Activated CD4-positive, alpha-beta T cell treated with anti-CD3 and anti-CD28 coated beads for 36 hours (primary cell): ENCODE measurements around the gene XRN2. TPM values are rescaled to one million over a fixed set of nuclear protein-coding genes. Genes with fewer than 3 reads are reported as not detected.

ENCODE experiments used
- ATAC-seq: fragments of 200-7000 bp; cut with Tn5 transposase; one replicate; pipeline ENCODE4 v1.10.0; 2021; ENCODE audit warnings: mild to moderate bottlenecking, moderate library complexity
- CTCF ChIA-PET: fragments of 350-600 bp; sonication (Branson Sonifier 250); formaldehyde crosslinking; loops from one replicate; lab custom pipeline; 2021; ENCODE audit warnings: antibody characterized with exemption; lab: Charles Lee
- POLR2A ChIA-PET: fragments of 350-600 bp; sonication (Branson Sonifier 250); formaldehyde crosslinking; loops from one replicate; lab custom pipeline; 2021; ENCODE audit warnings: antibody characterized with exemption, inconsistent platforms; lab: Charles Lee
- DNase-seq: peaks from one replicate; pipeline ENCODE4 v3.0.0-alpha.2; 2020
- H3K27ac Mint-ChIP-seq: one replicate; pipeline ENCODE4 v1.8.0; 2021; ENCODE audit warnings: mixed read lengths
- H3K27me3 Mint-ChIP-seq: one replicate; pipeline ENCODE4 v1.8.0; 2021; ENCODE audit warnings: mixed read lengths
- H3K36me3 Mint-ChIP-seq: one replicate; pipeline ENCODE4 v1.8.0; 2021; ENCODE audit warnings: low read depth, mixed read lengths
- H3K4me1 Mint-ChIP-seq: one replicate; pipeline ENCODE4 v1.8.0; 2021; ENCODE audit warnings: mixed read lengths
- H3K4me3 Mint-ChIP-seq: one replicate; pipeline ENCODE4 v1.8.0; 2021; ENCODE audit warnings: mild to moderate bottlenecking, moderate library complexity, mixed read lengths
- H3K9me3 Mint-ChIP-seq: one replicate; pipeline ENCODE4 v1.8.0; 2021; ENCODE audit warnings: low read depth, mixed read lengths
- intact Hi-C, 2 experiments: fragments of 100-400 bp; cut with DNase I in 1 of 2; cut with micrococcal nuclease in 1 of 2; formaldehyde crosslinking; loops; one replicate each; pipeline versions ENCODE4 v1.14.2 to v1.15.1; 2022 to 2024; cut with DNase I, micrococcal nuclease
- total RNA-seq, 2 experiments: library from RNA; stranded (reverse); gene quantifications; one replicate each; pipeline ENCODE4 v1.2.3, GENCODE V29; 2021

The XRN2 gene
- total RNA-seq, 2 experiments from 2014 or later, result 87.1 to 88.4 TPM

DNA sequence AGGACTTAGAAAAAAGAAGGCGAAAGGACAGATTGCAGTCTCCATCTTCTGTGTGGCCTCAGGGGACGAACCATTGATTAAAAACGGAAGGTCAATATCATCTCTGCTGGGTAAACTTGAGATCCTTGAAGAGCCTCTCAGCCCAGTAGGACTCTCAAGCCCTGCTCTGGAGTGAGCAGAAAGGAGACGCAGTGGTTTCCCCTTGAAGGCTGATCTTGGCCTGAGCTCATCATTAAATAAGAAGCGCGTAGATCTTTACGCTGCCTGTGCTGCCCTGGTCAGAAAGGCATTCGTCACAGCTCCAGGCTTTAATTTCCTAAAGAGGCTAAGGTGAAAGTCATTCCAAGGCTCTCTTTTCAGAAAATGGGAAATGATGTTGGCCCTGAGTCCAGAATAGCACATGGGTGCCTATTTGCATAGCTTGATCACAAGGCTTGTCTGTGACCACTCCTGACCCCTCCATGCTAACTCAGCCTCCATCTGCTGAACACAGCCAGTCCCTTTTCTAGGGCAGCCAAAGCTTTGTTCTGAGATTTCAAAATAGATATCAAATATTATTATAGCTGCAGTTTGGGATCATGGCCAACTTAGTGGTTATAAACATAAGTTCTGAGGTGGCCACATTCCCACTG, 29.3 kb upstream of the XRN2 start:
- no peak overlapping the region for H3K4me3 Mint-ChIP-seq
- no peaks in the 10 kb centered on the region for H3K36me3 Mint-ChIP-seq
- intact Hi-C loops, result no loop called here
- H3K27ac Mint-ChIP-seq, result no peak overlapping the region
- H3K27me3 Mint-ChIP-seq, result peaks cover 15% of the 10 kb centered on the region
- POLR2A ChIA-PET, result no interaction called here
- no peak for ATAC-seq
- H3K4me1 Mint-ChIP-seq, result no peaks in the 10 kb centered on the region
- CTCF ChIA-PET, result interaction anchor here (0.5 kb wide), 1 partner anchor 792 kb away, joined by 5 read pairs; no protein-coding TSS in a partner anchor
- no peaks in the 10 kb centered on the region for H3K9me3 Mint-ChIP-seq
- no peak for DNase-seq

DNA sequence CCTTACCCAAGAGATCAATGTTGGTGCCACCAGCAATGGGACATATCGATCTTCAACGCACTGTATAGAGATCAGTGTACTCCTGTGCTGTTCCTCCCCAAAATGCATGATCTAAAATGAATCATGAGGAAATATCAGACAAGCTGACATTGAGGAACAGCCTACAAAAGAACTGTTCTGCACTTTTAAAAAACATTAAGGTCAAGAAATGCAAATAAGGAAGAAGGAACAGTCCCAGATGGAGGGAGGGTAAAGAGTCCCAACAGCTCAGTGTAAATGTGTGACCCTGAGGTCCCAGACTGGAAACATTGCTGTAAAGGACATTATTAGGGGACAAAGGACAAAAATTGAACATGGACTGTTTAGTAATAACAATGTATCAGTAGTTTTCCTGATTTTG, 24.3 kb upstream of the XRN2 start:
- peaks cover 20% of the 10 kb centered on the region for H3K27me3 Mint-ChIP-seq
- ATAC-seq (no peak), DNase-seq (no peak)
- H3K9me3 Mint-ChIP-seq, result peaks cover 3% of the 10 kb centered on the region
- intact Hi-C loops, result no loop called here
- no peaks in the 10 kb centered on the region for H3K4me1 Mint-ChIP-seq
- H3K36me3 Mint-ChIP-seq, result no peaks in the 10 kb centered on the region
- POLR2A ChIA-PET, result no interaction called here
- CTCF ChIA-PET, result no interaction called here
- no peak overlapping the region for H3K4me3 Mint-ChIP-seq
- no peak overlapping the region for H3K27ac Mint-ChIP-seq

DNA sequence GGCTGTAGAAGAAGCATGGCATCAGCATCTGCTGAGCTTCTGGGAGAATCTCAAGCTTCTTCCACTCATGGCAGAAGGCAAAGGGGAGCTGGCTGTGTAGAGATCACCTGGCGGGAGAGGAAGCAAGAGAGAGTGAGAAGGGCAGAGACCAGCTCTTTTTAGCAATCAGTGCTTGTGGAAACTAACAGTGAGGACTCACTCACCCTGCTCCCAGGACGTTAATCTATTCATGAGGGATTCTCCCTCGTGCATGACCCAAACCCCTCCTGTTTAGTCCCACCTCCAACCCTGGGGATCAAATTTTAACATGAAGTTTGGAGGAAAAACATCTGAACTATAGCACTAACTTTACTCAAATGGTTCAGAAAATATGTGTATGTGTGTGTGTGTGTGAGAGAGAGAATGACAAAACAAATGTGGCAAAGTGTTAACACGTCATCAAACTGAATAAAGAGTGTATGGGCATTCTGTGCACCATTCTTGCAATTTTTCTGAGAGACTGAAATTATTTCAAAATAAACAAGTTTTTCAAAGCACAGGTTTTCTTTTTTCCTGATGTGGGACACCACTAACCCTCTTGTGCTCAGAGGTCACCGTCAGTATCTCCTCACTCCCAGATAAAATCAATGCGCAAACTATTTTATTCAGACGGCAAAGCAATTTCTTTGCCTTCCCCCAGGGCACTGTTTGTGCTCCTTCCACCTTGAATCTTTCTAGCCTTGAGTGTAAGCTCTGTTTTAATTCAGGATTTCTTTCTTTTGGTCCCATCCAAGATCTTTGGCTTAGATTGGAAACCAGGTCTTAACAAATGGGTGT, 23.2 kb upstream of the XRN2 start:
- Mint-ChIP-seq H3K27ac (no peak overlapping the region), H3K4me1 (no peaks in the 10 kb centered on the region), H3K27me3 (peaks cover 21% of the 10 kb centered on the region), H3K9me3 (peaks cover 3% of the 10 kb centered on the region), H3K4me3 (no peak overlapping the region), H3K36me3 (no peaks in the 10 kb centered on the region)
- intact Hi-C loops, result no loop called here
- POLR2A ChIA-PET, result no interaction called here
- no peak for ATAC-seq
- no peak for DNase-seq
- CTCF ChIA-PET, result no interaction called here

DNA sequence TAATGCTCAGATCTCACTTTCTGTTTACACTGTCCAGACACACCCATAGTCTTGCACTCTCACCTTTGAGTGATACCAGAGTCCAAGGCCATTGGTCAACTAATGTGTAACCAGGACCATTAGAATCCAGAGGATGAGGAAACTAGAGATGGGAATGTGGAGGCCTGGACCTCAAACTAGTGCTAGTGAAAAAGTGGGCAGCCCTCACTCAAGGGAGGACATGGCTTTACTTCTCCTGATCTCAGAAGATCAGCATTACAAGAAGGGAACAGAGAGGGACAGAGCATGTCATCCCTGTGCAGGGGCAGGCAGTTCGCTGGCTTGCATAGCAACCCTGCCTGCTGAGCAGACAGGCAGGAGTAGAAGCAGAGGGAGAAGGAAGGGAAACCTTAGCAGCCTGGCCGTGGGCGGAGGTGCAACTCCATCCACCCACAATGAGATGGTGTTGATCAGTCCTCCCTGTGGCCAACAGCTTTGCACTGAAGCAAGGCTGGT, 22.6 kb upstream of the XRN2 start:
- Mint-ChIP-seq H3K9me3 (peaks cover 4% of the 10 kb centered on the region), H3K4me1 (no peaks in the 10 kb centered on the region), H3K36me3 (no peaks in the 10 kb centered on the region), H3K27me3 (peaks cover 22% of the 10 kb centered on the region), H3K27ac (no peak overlapping the region), H3K4me3 (no peak overlapping the region)
- ATAC-seq (no peak), DNase-seq (no peak)
- intact Hi-C loops, result no loop called here
- POLR2A ChIA-PET, result no interaction called here
- CTCF ChIA-PET, result no interaction called here

DNA sequence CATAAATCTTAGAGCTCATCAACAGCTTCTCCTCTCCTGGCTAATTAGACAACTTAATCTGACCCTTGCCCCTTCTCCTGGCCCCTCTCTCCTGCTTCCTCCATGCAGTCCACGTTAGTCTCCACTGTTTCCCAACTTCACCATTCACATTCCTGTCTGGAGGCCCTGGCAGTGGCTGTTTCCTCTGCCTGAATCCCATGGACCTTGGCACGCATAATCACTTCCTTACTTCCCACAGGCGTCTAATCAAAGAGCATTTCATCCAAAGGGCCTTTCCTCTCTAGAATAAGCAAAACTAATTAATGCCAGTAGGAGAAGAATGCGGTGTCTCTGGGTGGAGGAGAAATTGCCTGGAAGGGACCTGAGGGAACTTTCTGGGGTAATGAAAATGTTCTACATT, 16.4 kb upstream of the XRN2 start:
- DNase-seq (no peak), ATAC-seq (no peak)
- no peaks in the 10 kb centered on the region for H3K36me3 Mint-ChIP-seq
- peaks cover 11% of the 10 kb centered on the region for H3K9me3 Mint-ChIP-seq
- no peak overlapping the region for H3K4me3 Mint-ChIP-seq
- intact Hi-C loops, result no loop called here
- peaks cover 33% of the 10 kb centered on the region for H3K27me3 Mint-ChIP-seq
- no peaks in the 10 kb centered on the region for H3K4me1 Mint-ChIP-seq
- ChIA-PET POLR2A (no interaction called here), CTCF (no interaction called here)
- H3K27ac Mint-ChIP-seq, result no peak overlapping the region

DNA sequence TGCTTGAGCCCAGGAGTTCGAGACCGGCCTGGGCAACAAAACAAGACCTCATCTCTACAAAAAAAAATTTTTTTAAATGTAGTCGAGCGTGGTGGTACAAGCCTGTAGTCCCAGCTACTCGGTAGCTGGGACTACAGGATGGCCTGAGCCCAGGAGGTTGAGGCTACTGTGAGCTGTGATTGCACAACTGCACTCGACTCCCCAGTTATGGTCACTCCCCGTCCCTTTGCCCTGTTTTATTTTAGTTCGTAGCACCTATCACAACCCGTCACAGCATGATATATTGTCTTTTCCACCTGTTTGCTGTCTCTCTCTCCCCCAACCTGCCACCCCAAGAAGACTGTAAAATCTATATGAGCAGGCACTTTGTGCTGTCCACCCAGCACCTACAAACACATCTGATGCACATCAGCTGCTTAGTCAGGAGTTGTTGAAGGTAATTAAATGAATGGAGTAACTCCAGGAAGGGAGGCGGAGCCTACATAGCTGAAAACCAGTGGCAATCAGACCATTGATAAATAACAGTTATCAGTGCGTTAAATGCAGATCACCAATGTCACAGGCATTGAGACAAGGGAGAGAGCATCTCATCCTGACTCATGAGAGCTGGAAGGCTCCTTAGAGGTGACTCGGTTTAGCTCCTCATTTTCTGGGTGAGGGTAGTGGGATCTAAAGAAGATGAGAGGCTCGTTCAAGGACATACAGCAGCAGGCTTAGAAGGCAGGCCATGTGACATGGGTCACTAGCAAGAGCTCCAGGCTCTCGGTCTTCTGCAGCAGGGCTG, 14.4 kb upstream of the XRN2 start:
- no peak overlapping the region for H3K4me3 Mint-ChIP-seq
- intact Hi-C loops, result no loop called here
- no peak for DNase-seq
- H3K27ac Mint-ChIP-seq, result no peak overlapping the region
- H3K9me3 Mint-ChIP-seq, result peaks cover 9% of the 10 kb centered on the region
- peaks cover 23% of the 10 kb centered on the region for H3K27me3 Mint-ChIP-seq
- H3K4me1 Mint-ChIP-seq, result no peaks in the 10 kb centered on the region
- ChIA-PET POLR2A (interaction anchor here (0.6 kb wide), 1 partner anchor 23 kb away, joined by 13 read pairs; no protein-coding TSS in a partner anchor), CTCF (interaction anchor here (0.7 to 1.8 kb wide), 2 partner anchors 8 to 19 kb away, joined by 3 to 5 read pairs; no protein-coding TSS in a partner anchor)
- no peaks in the 10 kb centered on the region for H3K36me3 Mint-ChIP-seq
- ATAC-seq, result no peak

DNA sequence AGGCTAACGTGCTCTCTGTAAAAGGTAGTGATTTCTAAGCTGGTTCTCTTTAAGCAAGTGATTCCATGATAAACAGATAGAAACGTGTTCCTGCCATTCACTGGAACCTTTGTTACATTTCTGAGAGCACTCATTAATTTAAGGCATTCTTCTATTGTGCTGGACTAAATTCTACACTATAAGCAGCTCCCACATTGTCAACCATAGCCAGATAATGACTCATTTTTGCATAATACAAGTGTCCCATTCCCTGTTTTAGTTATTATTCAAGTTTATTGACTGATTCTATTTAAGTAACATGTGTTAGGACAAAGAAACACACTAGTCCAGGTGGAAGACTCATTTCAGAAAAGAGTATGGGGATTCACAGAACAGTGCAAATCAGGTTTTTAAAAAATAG, 13.5 kb upstream of the XRN2 start:
- POLR2A ChIA-PET, result no interaction called here
- Mint-ChIP-seq H3K27ac (no peak overlapping the region), H3K9me3 (peaks cover 9% of the 10 kb centered on the region), H3K36me3 (no peaks in the 10 kb centered on the region), H3K4me1 (no peaks in the 10 kb centered on the region), H3K4me3 (no peak overlapping the region), H3K27me3 (peaks cover 22% of the 10 kb centered on the region)
- DNase-seq, result no peak
- ATAC-seq, result no peak
- CTCF ChIA-PET, result interaction anchor here (0.7 to 1.8 kb wide), 2 partner anchors 8 to 53 kb away, joined by 5 read pairs; no protein-coding TSS in a partner anchor
- intact Hi-C loops, result no loop called here

DNA sequence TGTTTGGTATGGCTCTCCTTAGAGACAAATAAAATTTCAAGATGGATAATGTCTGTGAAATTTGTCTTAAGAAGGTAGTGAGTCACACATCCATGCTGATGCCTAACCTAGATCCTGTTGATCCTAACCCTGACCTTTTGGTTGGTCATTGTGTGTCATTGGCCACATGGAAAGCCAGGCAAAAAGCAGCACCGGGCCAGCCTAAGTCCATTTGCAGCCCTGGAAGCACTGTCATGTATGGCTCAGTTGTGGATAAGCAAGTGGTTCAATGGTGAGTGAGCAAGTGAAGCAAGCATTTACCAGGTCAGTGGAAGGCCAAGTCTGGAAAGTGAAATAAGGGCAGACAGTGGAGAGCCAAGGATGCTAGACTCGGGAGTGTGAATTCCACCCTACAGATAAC, 12.1 kb upstream of the XRN2 start:
- H3K4me1 Mint-ChIP-seq, result no peaks in the 10 kb centered on the region
- intact Hi-C loops, result no loop called here
- H3K27me3 Mint-ChIP-seq, result peaks cover 14% of the 10 kb centered on the region
- no peak overlapping the region for H3K4me3 Mint-ChIP-seq
- DNase-seq (no peak), ATAC-seq (no peak)
- H3K36me3 Mint-ChIP-seq, result no peaks in the 10 kb centered on the region
- no peak overlapping the region for H3K27ac Mint-ChIP-seq
- POLR2A ChIA-PET, result no interaction called here
- peaks cover 3% of the 10 kb centered on the region for H3K9me3 Mint-ChIP-seq
- CTCF ChIA-PET, result no interaction called here

DNA sequence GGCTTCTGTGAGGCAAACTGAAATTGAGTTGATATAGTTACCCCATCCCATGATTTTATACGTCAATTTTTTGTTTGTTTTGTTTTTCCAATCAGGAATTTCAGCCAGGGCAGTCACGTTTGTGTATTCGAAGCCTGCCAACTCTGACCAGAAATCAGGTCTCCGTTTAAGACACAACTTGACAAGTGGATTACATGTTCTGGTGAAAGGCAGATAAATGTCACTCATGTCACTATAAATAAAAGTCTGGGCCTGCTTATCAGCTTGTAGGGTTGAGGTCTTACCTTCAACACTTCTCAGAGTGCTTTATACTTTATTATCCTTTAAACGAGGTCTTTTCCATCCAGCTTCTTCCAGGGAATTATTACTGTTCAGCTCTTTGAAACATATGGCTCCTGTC, 8.4 kb upstream of the XRN2 start:
- intact Hi-C loops, result no loop called here
- no peaks in the 10 kb centered on the region for H3K36me3 Mint-ChIP-seq
- ATAC-seq (no peak), DNase-seq (no peak)
- H3K27me3 Mint-ChIP-seq, result peaks cover 11% of the 10 kb centered on the region
- no peak overlapping the region for H3K27ac Mint-ChIP-seq
- no peak overlapping the region for H3K4me3 Mint-ChIP-seq
- ChIA-PET POLR2A (no interaction called here), CTCF (no interaction called here)
- no peaks in the 10 kb centered on the region for H3K9me3 Mint-ChIP-seq
- peaks cover 9% of the 10 kb centered on the region for H3K4me1 Mint-ChIP-seq

DNA sequence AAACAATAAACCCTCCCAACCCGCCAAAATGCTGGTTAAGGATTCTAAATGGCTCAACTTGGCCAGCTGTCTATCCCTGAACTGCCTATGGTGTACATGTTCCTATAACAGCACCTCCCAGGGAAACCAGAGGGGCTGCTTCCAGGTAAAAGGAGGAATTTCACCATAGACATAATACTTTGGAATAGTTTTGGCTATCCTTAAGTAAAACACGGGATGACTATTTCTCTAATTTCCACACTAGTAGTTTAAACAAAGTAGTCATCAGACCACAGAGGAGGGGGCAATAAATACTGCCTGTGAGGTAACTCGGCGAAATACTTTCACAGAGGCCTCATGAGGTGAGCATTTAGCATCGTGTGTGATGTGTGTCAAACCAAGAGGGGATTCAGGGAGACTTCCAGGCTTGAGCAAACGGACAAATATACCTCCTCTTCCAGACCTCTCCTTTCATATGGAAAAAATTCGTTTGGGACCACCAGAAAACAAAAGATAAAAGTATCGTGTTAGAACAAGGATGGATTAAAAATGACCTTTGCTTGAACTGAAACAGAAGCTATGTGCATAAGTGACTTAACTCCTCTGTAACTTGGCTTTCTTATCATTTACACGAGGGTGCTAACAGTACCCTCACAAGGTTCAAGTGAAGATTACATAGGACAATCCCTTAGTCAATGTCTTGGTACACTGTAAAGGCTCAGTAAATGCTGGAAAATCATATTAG, 1.0 kb upstream of the XRN2 start:
- intact Hi-C loops, result loop anchor here (2.0 to 10.0 kb wide), 7 partner anchors 50 to 1249 kb away; partner anchors contain the start of genes CFAP61 (in 1 of the 2), CRNKL1 (in 1 of the 2), INSM1 (in 1 of the 2) and KIZ (in 1 of the 2)
- POLR2A ChIA-PET, result no interaction called here
- CTCF ChIA-PET, result interaction anchor here (0.8 to 2.7 kb wide), 4 partner anchors 11 to 203 kb away, joined by 3 to 9 read pairs (median 6); no protein-coding TSS in a partner anchor
- H3K36me3 Mint-ChIP-seq, result peaks cover 21% of the 10 kb centered on the region
- DNase-seq, result no peak
- peak overlapping the region; percentile 82 for H3K27ac Mint-ChIP-seq
- peak overlapping the region; percentile 93 for H3K4me3 Mint-ChIP-seq
- H3K27me3 Mint-ChIP-seq, result peaks cover 7% of the 10 kb centered on the region
- peaks cover 27% of the 10 kb centered on the region for H3K4me1 Mint-ChIP-seq
- H3K9me3 Mint-ChIP-seq, result no peaks in the 10 kb centered on the region
- no peak for ATAC-seq
